A549 (cell line): ENCODE results near the gene NFASC.

Experiments
- CEBPB ChIP-seq, 2 experiments: fragments of >200 bp in 1 of 2; sonication (Bioruptor Twin) in 1 of 2; formaldehyde crosslinking in 1 of 2; IDR thresholded peaks; 2 replicates each; pipeline ENCODE4 v1.6.1; 2012 to 2016
- CTCF ChIP-seq: fragments of >200 bp; sonication (Bioruptor Twin); formaldehyde crosslinking; IDR thresholded peaks from 3 replicates; pipeline ENCODE4 v1.5.1; 2016
- EP300 ChIP-seq, 2 experiments: fragments of >200 bp; sonication (Bioruptor Twin); formaldehyde crosslinking; IDR thresholded peaks; 2 replicates in 1 of 2; 3 replicates in 1 of 2; pipeline ENCODE4 v1.6.1; 2016 to 2017
- HDAC2 ChIP-seq: fragments of 200-600 bp; sonication (generic); IDR thresholded peaks from 2 replicates; pipeline ENCODE4 v1.6.1; 2016
- JUNB ChIP-seq: fragments of >200 bp; sonication (Bioruptor Twin); formaldehyde crosslinking; IDR thresholded peaks from 2 replicates; pipeline ENCODE4 v1.6.1; 2016
- MAZ ChIP-seq: fragments of 150-350 bp; IDR thresholded peaks from 2 replicates; pipeline ENCODE4 v1.6.1; 2014; ENCODE audit warnings: antibody characterized with exemption, low read depth, low read length, borderline replicate concordance
- MYC ChIP-seq: IDR thresholded peaks from 2 replicates; pipeline ENCODE4 v1.6.1; 2012; ENCODE audit warnings: mild to moderate bottlenecking, inconsistent platforms, low read length, improper control_type of control experiment, borderline replicate concordance
- RAD21 ChIP-seq, 2 experiments: fragments of >200 bp in 1 of 2; sonication (Bioruptor Twin) in 1 of 2; formaldehyde crosslinking in 1 of 2; IDR thresholded peaks in 1 of 2; conservative IDR thresholded peaks in 1 of 2; 2 replicates in 1 of 2; 3 replicates in 1 of 2; pipeline ENCODE4 v1.6.1; 2012 to 2018; ENCODE audit warnings: inconsistent platforms in 1 of 2
- RCOR1 ChIP-seq: fragments of 150-350 bp; IDR thresholded peaks from 2 replicates; pipeline ENCODE4 v1.6.1; 2014; ENCODE audit warnings: antibody characterized with exemption, low read length, low read depth
- REST ChIP-seq: fragments of 200-600 bp; sonication (generic); IDR thresholded peaks from 2 replicates; pipeline ENCODE4 v1.6.1; 2016; ENCODE audit warnings: antibody characterized with exemption, mild to moderate bottlenecking, moderate library complexity
- USF2 ChIP-seq: fragments of 450-650 bp; IDR thresholded peaks from 2 replicates; pipeline ENCODE4 v1.6.1; 2014; ENCODE audit warnings: antibody characterized with exemption
- ZC3H11A ChIP-seq: fragments of 450-650 bp; IDR thresholded peaks from 2 replicates; pipeline ENCODE4 v1.6.1; 2014; ENCODE audit warnings: antibody characterized with exemption, mild to moderate bottlenecking
- ZFP36 ChIP-seq: fragments of 450-650 bp; IDR thresholded peaks from 2 replicates; pipeline ENCODE4 v1.6.1; 2014; ENCODE audit warnings: borderline replicate concordance; ENCODE audit not compliant: partially characterized antibody

GRCh38 chr1:204977318-204977717 is 106.7 kb downstream of the NFASC start:
- TF ChIP-seq ZC3H11A (no peak), MAZ (no peak), CTCF (no peak), RAD21 (conservative IDR thresholded peaks at IDR 0.05 in 1 of 2, IDR thresholded peaks at IDR 0.05 in 1 of 2) (no peak), ZFP36 (no peak), HDAC2 (no peak), RCOR1 (no peak), MYC (no peak), CEBPB (IDR thresholded peaks at IDR 0.05) (no peak), REST (no peak), USF2 (no peak), EP300 (IDR thresholded peaks at IDR 0.05) (no peak), JUNB (no peak)
